Prostate gland (tissue), 2 donors: ENCODE results near the gene POLK. TPM values are rescaled to one million over a fixed set of nuclear protein-coding genes. Genes with fewer than 3 reads are reported as not detected.

Experiments used
- DNase-seq: peaks from one replicate; pipeline ENCODE4 v3.0.0-alpha.2; 2019; ENCODE audit warnings: low spot score
- H3K27ac ChIP-seq, 2 donors: fragments of 200-600 bp; sonication (generic); 2 replicates each; pipeline ENCODE4 v1.5.1; 2017 to 2019
- H3K27me3 ChIP-seq: fragments of 200-600 bp; sonication (generic); replicated peaks from 2 replicates; pipeline ENCODE4 v1.5.1; 2019; ENCODE audit not compliant: insufficient read depth
- H3K36me3 ChIP-seq, 2 donors: fragments of 200-600 bp; sonication (generic); 1 replicate in 1 of 2; 2 replicates in 1 of 2; pipeline versions ENCODE4 v1.5.1 to v1.8.1; 2017 to 2019
- H3K4me1 ChIP-seq: fragments of 200-600 bp; sonication (generic); replicated peaks from 2 replicates; pipeline ENCODE4 v1.5.1; 2019
- H3K4me3 ChIP-seq, 2 donors: fragments of 200-600 bp; sonication (generic); 2 replicates each; pipeline ENCODE4 v1.5.1; 2017 to 2019
- H3K9me3 ChIP-seq: fragments of 200-600 bp; sonication (generic); 2 replicates; pipeline ENCODE4 v1.5.1; 2017
- POLR2A ChIP-seq: fragments of 450-650 bp; IDR thresholded peaks from one replicate; pipeline ENCODE4 v1.6.1; 2016; ENCODE audit warnings: antibody characterized with exemption, mild to moderate bottlenecking
- POLR2AphosphoS5 ChIP-seq: sonication (generic); formaldehyde crosslinking; IDR thresholded peaks from one replicate; pipeline ENCODE4 v1.6.1; 2017; ENCODE audit warnings: antibody characterized with exemption
- WGBS: methylation state at CpG from one replicate; pipeline ENCODE4 v1.1.5; 2018; 5-methylcytosine and 5-hydroxymethylcytosine counted together
- intact Hi-C: fragments of 100-400 bp; cut with DNase I; formaldehyde crosslinking; loops from one replicate; pipeline ENCODE4 v1.14.2; 2022
- total RNA-seq, 2 donors: library from RNA; depleted of rRNA; stranded (reverse); fragments of >200 nt; gene quantifications; one replicate each; pipeline ENCODE4 v1.1.0, GENCODE V29; 2016
- TF ChIP-seq, protein P1 (sequence below), 4 experiments: fragments of 200-600 bp in 2 of 4; fragments of 450-650 bp in 2 of 4; sonication (generic) in 2 of 4; IDR thresholded peaks; 1 replicate in 3 of 4; 2 replicates in 1 of 4; pipeline ENCODE4 v1.5.1; 2016 to 2019; ENCODE audit warnings: antibody characterized with exemption in 4 of 4, mild to moderate bottlenecking in 2 of 4, moderate library complexity in 2 of 4

Gene POLK
- total RNA-seq, 2 donors from 2014 or later = 28.4 to 33.6 TPM

DNA sequence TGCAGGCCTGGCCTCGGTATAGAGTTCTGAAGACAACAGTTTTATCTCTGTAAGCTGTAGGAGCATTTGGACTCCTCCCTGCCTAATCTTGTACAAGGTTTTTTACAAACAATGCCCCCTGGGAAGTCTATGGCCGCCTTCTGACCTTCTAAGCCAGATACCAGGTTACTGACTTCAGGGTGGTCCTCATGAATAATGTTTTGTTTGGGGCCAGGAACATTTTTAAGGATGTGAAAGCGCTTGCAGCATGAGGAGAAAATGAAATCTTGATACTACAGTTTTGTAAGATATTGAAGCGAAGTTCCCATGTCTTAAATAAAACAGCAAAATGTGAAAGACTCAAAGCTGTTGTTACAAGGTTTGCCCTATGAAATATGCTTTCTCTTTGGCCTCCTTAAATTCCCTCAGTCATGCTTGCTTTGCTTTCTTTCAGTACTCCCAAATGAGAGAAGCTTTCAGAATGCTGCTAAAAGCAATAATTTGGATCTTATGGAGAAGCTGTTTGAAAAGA, 104.7 kb downstream of the POLK start:
- peaks cover 8% of the 10 kb centered on the region for H3K4me1 ChIP-seq
- H3K9me3 ChIP-seq = no peaks in the 10 kb centered on the region
- no peaks in the 10 kb centered on the region for H3K36me3 ChIP-seq
- H3K27me3 ChIP-seq = no peaks in the 10 kb centered on the region
- peak overlapping the region; percentile 7 to 48 for H3K27ac ChIP-seq
- DNase-seq = no peak
- H3K4me3 ChIP-seq = no peak overlapping the region
- WGBS = 50% methylated on average over 4 of the region's 4 CpGs
- TF ChIP-seq POLR2A (no peak), POLR2AphosphoS5 (no peak)
- TF ChIP-seq, protein P1, sequence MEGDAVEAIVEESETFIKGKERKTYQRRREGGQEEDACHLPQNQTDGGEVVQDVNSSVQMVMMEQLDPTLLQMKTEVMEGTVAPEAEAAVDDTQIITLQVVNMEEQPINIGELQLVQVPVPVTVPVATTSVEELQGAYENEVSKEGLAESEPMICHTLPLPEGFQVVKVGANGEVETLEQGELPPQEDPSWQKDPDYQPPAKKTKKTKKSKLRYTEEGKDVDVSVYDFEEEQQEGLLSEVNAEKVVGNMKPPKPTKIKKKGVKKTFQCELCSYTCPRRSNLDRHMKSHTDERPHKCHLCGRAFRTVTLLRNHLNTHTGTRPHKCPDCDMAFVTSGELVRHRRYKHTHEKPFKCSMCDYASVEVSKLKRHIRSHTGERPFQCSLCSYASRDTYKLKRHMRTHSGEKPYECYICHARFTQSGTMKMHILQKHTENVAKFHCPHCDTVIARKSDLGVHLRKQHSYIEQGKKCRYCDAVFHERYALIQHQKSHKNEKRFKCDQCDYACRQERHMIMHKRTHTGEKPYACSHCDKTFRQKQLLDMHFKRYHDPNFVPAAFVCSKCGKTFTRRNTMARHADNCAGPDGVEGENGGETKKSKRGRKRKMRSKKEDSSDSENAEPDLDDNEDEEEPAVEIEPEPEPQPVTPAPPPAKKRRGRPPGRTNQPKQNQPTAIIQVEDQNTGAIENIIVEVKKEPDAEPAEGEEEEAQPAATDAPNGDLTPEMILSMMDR (IDR thresholded peaks at IDR 0.05) = no peak
- intact Hi-C loops = no loop called here

DNA sequence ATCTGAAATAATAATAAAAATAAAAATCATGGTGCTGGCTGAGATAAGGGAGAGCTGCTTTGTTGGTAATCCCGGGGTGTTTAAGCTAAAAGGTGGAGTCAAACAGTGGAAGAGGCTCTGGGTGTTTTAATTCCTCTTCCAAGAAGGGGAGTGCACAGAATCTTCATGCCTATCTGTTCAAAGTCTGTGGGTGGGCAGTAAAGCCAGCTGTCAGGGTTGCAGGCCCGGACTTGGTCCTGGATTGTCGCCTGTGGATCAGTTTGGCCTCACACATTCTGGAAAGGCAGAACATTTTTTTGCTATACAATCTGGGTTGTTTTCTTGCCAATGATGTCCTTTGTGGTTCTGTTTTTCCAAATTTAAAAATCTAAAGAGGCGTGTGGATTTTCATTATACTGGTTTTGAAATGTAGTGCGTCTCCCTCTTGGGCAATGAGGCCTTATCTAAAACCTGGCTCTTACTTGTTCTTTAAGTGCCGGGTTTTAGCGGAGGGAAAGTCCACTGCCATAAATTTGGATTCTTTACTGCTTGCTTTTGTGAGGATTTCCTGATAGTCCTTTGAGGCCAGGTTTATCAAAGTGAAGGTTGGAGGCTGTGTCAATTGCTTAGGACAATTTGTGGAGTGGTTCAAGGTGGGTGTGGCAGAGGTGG, 105.4 kb downstream of the POLK start:
- 30% methylated on average over 7 of the region's 7 CpGs for WGBS
- DNase-seq = peak; percentile 30
- Histone ChIP-seq H3K4me1 (peaks cover 8% of the 10 kb centered on the region), H3K27me3 (no peaks in the 10 kb centered on the region), H3K36me3 (no peaks in the 10 kb centered on the region), H3K4me3 (no peak overlapping the region), H3K27ac (peak overlapping the region; percentile 7 to 48), H3K9me3 (no peaks in the 10 kb centered on the region)
- intact Hi-C loops = no loop called here
- no peak for TF ChIP-seq POLR2AphosphoS5
- TF ChIP-seq, protein P1 (IDR thresholded peaks at IDR 0.05) = no peak
- no peak for TF ChIP-seq POLR2A

DNA sequence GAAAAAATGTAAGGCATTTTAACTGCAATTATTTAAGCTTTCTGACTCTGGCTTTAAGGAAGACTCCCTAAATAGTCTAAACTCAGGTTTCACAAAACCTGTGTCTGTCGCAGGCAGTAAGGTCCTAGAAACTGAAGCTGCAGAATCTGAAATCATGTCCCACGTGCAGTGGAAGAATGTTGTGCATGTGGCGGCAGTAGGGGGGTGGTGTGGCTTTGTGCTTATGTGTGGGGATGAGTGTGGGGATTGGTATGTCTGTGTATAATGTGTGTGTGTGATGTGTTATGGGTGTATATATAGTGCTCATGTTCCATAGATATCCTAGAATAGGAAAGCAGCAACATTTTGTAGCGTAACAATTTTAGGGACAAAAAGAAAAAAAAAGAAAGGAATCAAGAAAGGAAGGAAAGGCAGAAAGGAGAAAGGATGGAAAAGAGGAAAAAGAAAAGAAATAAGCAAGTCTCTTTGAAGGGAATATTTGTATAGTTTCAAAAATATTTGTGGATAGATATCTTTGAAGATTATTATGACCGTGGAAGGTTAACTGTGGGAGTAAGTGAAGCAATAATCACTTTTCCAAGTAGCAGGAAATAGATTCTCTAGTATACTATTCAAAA, 106.2 kb downstream of the POLK start:
- Histone ChIP-seq H3K4me1 (peaks cover 8% of the 10 kb centered on the region), H3K4me3 (no peak overlapping the region), H3K36me3 (no peaks in the 10 kb centered on the region), H3K27ac (peak overlapping the region; percentile 38 to 48), H3K27me3 (no peaks in the 10 kb centered on the region), H3K9me3 (no peaks in the 10 kb centered on the region)
- intact Hi-C loops = no loop called here
- TF ChIP-seq POLR2AphosphoS5 (no peak), POLR2A (no peak)
- TF ChIP-seq, protein P1 (IDR thresholded peaks at IDR 0.05) = no peak
- 80% methylated on average over 5 of the region's 5 CpGs for WGBS
- DNase-seq = no peak

DNA sequence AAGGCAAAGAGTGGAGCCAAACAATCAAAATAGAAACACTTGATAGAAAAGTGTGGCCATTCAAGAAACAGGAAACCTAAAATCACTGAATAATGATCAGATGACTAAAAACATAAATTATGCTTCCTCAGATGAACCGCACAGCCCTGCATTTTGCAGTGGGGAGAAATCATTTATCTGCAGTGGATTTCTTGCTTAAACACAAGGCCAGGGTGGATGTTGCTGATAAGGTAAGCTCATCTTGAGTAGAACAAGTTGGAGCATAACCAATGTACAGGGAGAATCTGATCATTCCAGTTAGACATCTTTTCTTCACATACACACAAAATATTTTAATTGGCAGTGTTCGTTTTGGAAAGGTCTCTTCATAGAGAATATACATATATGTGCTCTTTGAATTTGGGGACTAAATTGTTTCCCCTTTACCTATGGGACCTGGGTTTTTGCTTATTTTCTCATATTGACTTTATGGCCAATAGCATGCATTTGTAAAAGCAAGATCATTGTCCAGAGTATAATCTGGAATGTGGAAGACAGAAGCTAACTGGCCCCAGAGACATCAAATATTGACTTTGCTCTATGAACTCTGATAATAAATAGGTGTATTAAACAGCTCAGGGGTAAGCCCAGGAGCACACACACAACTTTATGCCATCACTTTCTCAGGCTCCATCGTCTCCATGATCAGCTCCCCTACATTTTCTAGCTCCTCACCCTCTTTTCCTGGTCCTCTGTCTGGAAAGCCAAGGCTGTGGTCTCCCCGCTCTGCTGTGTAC, 108.7 kb downstream of the POLK start:
- peak; percentile 38 for DNase-seq
- Histone ChIP-seq H3K27me3 (no peaks in the 10 kb centered on the region), H3K4me1 (peaks cover 8% of the 10 kb centered on the region), H3K4me3 (no peak overlapping the region), H3K27ac (peak overlapping the region; percentile 68 to 73), H3K36me3 (no peaks in the 10 kb centered on the region), H3K9me3 (no peaks in the 10 kb centered on the region)
- 54% methylated on average over 4 of the region's 4 CpGs for WGBS
- TF ChIP-seq, protein P1 (IDR thresholded peaks at IDR 0.05) = no peak
- TF ChIP-seq POLR2AphosphoS5 (peak; percentile 70), POLR2A (no peak)
- intact Hi-C loops = no loop called here
